GM10248 (cell line): ENCODE data around the gene SPDYE6.

ENCODE experiments used
- CTCF ChIA-PET: fragments of 300-600 bp; sonication (Branson Sonifier 250); formaldehyde crosslinking; extraction: SDS; loops from one replicate; lab custom pipeline; 2021; ENCODE audit warnings: antibody characterized with exemption; lab: Yijun Ruan, JAX
- POLR2A ChIA-PET: fragments of 350-650 bp; sonication (Branson Sonifier 250); formaldehyde crosslinking; extraction: SDS; loops from one replicate; lab custom pipeline; 2020; ENCODE audit warnings: antibody characterized with exemption; lab: Yijun Ruan, JAX
- DNase-seq: peaks from one replicate; pipeline ENCODE4 v3.0.0; 2012; ENCODE audit errors: extremely low spot score
- CTCF ChIP-seq: IDR thresholded peaks from 2 replicates; pipeline ENCODE4 v1.5.1; 2012; ENCODE audit warnings: mild to moderate bottlenecking, low read depth; ENCODE audit errors: extremely low read depth, missing control alignments, control extremely low read depth

The SPDYE6 gene

GRCh38 chr7:102296514-102296913 lies 59.7 kb downstream of the SPDYE6 start:
- POLR2A ChIA-PET, result interaction anchor here (0.8 kb wide), 1 partner anchor 9 kb away, joined by 3 read pairs; no protein-coding TSS in a partner anchor
- DNase-seq, result no peak
- TF ChIP-seq CTCF, result no peak
- CTCF ChIA-PET, result interaction anchor here (1.1 to 1.2 kb wide), 2 partner anchors 9 to 11 kb away, joined by 3 read pairs; no protein-coding TSS in a partner anchor

- POLR2A ChIA-PET, result interaction anchor here (0.8 kb wide), 1 partner anchor 8 kb away, joined by 3 read pairs; no protein-coding TSS in a partner anchor
These were observed 60.1 kb downstream of the SPDYE6 start for GRCh38 chr7:102296179-102296438.

More at GRCh38 chr7:102296179-102296438, 60.1 kb downstream of the SPDYE6 start:
- DNase-seq, result no peak
- CTCF ChIA-PET, result interaction anchor here (1.1 to 1.2 kb wide), 2 partner anchors 8 to 11 kb away, joined by 3 read pairs; no protein-coding TSS in a partner anchor
- no peak for TF ChIP-seq CTCF
